Measurements from ENCODE around the gene DOC2B. TPM values are rescaled to one million over a fixed set of nuclear protein-coding genes. Genes with fewer than 3 reads are reported as not detected.
A peak's percentile ranks its signal among the peaks of the same experiment; 100 is the strongest.
"Not testable (repeated sequence)": the region's sequence is repeated elsewhere in the genome, so short reads cannot be mapped to it uniquely, and the experiment has no call there.

Gene DOC2B
- total and polyA plus RNA-seq, 2 experiments from 2014 or later: 0.42 to 3.8 TPM

GRCh38 chr17:168614-169013 is 12.8 kb downstream of the DOC2B start:
- H3K4me3 ChIP-seq; H4K20me1 ChIP-seq (replicated peaks; ENCODE audit: insufficient read depth); H3K9me2 ChIP-seq (ENCODE audit: insufficient read depth); H3K27ac ChIP-seq (ENCODE audit: low read depth); H3K36me3 ChIP-seq (ENCODE audit: insufficient read depth); DNase-seq (ENCODE audit: low spot score); H3K27me3 Mint-ChIP-seq (ENCODE audit: insufficient read depth, low read depth, poor library complexity); H3K4me3 Mint-ChIP-seq; H2AFZ ChIP-seq; H3K27ac Mint-ChIP-seq; H3K4me1 ChIP-seq (ENCODE audit: insufficient read depth); H3K79me2 ChIP-seq (replicated peaks; ENCODE audit: insufficient read depth); H3K4me2 ChIP-seq; ATAC-seq; H3K9me3 Mint-ChIP-seq; H3K36me3 Mint-ChIP-seq (ENCODE audit: low read depth); H3K4me1 Mint-ChIP-seq; H3F3A ChIP-seq (replicated peaks; ENCODE audit: low read depth); H3K27me3 ChIP-seq (ENCODE audit: insufficient read depth): not testable (repeated sequence)

DNA sequence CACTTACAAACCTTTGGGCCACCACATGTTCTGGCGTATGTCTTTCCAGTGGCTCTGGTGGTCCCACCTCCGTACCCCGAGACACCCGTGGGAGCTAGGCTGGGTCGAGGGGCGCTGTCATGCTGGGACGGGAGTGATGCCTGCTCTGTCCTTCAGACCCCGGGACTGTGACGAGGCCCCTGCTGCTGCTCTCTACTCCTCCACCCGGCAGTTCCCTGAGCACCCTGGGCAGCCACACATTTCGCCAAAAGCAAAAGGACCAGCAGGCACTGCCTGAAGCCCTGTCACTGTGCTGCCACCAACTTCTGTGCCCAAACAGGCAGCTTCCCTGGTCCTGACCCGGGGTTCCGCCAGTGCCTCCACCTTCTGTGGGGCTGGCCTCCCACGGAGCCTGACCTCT is 15.5 kb downstream of the DOC2B start:
- H3K27ac ChIP-seq (ENCODE audit: low read depth): no peak overlapping the region
- no peaks in the 10 kb centered on the region for H3K4me1 ChIP-seq (ENCODE audit: insufficient read depth)
- no peaks in the 10 kb centered on the region for H3K27me3 ChIP-seq (ENCODE audit: insufficient read depth)
- H3K4me3 ChIP-seq: no peak overlapping the region
- no peaks in the 10 kb centered on the region for H3K9me2 ChIP-seq (ENCODE audit: insufficient read depth)
- ATAC-seq (no peak), DNase-seq (ENCODE audit: low spot score) (no peak)
- no peak overlapping the region for H3K4me2 ChIP-seq
- H3K4me3 Mint-ChIP-seq: no peak overlapping the region
- H3K27ac Mint-ChIP-seq: no peak overlapping the region
- H3K27me3 Mint-ChIP-seq (ENCODE audit: insufficient read depth, low read depth, poor library complexity): no peaks in the 10 kb centered on the region
- no peaks in the 10 kb centered on the region for H4K20me1 ChIP-seq (replicated peaks; ENCODE audit: insufficient read depth)
- H3K79me2 ChIP-seq (replicated peaks; ENCODE audit: insufficient read depth): no peaks in the 10 kb centered on the region
- no peaks in the 10 kb centered on the region for H3K36me3 Mint-ChIP-seq (ENCODE audit: low read depth)
- no peaks in the 10 kb centered on the region for H3K9me3 Mint-ChIP-seq
- TF ChIP-seq ZNF114 (CRISPR knock-in tag; IDR thresholded peaks at IDR 0.05) (no peak), JUNB (IDR thresholded peaks at IDR 0.05; ENCODE audit: unreplicated experiment) (no peak), ZNF331 (CRISPR knock-in tag; IDR thresholded peaks at IDR 0.05; ENCODE audit: low read depth) (no peak)
- H2AFZ ChIP-seq: no peak overlapping the region
- no peaks in the 10 kb centered on the region for H3K36me3 ChIP-seq (ENCODE audit: insufficient read depth)
- H3F3A ChIP-seq (replicated peaks; ENCODE audit: low read depth): no peaks in the 10 kb centered on the region
- no peaks in the 10 kb centered on the region; the same call in 2 of the 3 replicates for H3K4me1 Mint-ChIP-seq

DNA sequence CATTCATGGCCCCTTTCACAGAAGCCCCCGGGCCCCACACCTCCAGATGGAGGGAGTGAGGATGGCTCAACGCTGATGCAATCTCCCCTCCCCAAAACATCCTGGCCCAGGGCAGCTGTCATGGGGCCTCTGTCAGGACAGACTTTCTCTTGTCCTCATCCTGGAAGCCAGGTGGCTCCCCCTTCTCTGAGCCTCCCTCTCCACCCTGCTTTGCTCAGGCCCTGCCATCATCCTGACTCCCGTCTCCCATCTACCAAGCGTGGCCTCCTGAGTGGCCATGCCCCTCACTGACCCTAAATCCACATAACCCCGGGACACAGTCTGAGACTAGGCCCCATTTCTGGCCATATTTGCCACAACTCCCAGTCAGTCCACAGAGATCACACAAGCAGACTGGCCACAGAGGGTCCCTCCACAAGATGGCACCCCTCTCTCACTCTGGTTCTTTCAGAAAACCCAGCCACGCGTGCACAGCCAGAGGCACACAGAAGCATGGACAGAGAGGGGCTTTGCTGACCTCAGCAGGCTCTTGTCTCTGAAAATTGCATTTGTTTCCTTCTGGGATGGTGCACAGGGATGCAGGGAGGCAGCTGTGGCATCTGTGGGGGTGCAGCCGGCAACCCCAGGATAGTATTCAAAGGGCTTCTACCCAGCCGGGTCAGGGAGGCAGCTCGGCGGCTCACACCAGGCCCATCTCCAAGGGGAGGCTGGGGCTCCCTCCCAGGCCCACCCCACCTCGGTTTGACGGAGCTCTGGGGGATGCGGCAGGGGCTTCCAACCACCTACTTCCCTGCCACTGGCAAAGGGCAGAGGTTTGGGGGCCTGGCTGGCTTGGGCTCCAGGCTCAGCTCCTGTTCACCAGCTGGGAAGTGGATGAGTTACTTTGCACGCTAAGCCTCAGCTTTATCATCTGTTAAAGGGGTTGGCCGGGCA is 16.9 kb downstream of the DOC2B start:
- Mint-ChIP-seq H3K36me3 (ENCODE audit: low read depth) (no peaks in the 10 kb centered on the region), H3K9me3 (no peaks in the 10 kb centered on the region), H3K4me1 (no peaks in the 10 kb centered on the region; the same call in 2 of the 3 replicates), H3K27ac (peak overlapping the region; percentile 72), H3K27me3 (ENCODE audit: insufficient read depth, low read depth, poor library complexity) (peaks cover 2% of the 10 kb centered on the region), H3K4me3 (no peak overlapping the region)
- Histone ChIP-seq H4K20me1 (replicated peaks; ENCODE audit: insufficient read depth) (no peaks in the 10 kb centered on the region), H3K79me2 (replicated peaks; ENCODE audit: insufficient read depth) (no peaks in the 10 kb centered on the region), H3K27me3 (ENCODE audit: insufficient read depth) (no peaks in the 10 kb centered on the region), H3K4me1 (ENCODE audit: insufficient read depth) (no peaks in the 10 kb centered on the region), H2AFZ (no peak overlapping the region), H3K36me3 (ENCODE audit: insufficient read depth) (no peaks in the 10 kb centered on the region), H3K4me3 (no peak overlapping the region), H3F3A (replicated peaks; ENCODE audit: low read depth) (no peaks in the 10 kb centered on the region), H3K27ac (ENCODE audit: low read depth) (no peak overlapping the region), H3K4me2 (no peak overlapping the region), H3K9me2 (ENCODE audit: insufficient read depth) (no peaks in the 10 kb centered on the region)
- ATAC-seq (peak; percentile 88), DNase-seq (ENCODE audit: low spot score) (peak; percentile 68)
- TF ChIP-seq CTCF (conservative IDR thresholded peaks at IDR 0.05; ENCODE audit: low read depth in 2 of 2) (peak; percentile 65 to 90), REST (IDR thresholded peaks at IDR 0.05; ENCODE audit: unreplicated experiment) (no peak)

Measured in GM23338 (cell line).